OCI-LY7 (cell line): ENCODE data around the gene PIGQ.

ENCODE experiments used
- CTCF ChIP-seq: fragments of 200-600 bp; sonication (generic); conservative IDR thresholded peaks from 2 replicates; pipeline ENCODE4 v1.5.1; 2014; ENCODE audit warnings: mild to moderate bottlenecking, antibody characterized with exemption, low read length, moderate library complexity, mixed read lengths
- EZH2phosphoT487 ChIP-seq: fragments of 200-600 bp; sonication (generic); IDR thresholded peaks from 2 replicates; pipeline ENCODE4 v1.6.1; 2018; ENCODE audit warnings: low read depth, borderline replicate concordance, mild to moderate bottlenecking, mixed run types, antibody characterized with exemption, low read length, moderate library complexity, mixed read lengths

- TF ChIP-seq CTCF (no peak), EZH2phosphoT487 (no peak)
These were observed 13.7 kb downstream of the PIGQ start for GRCh38 chr16:583470-583814.
